GM23338 (cell line): Measurements from ENCODE around the gene SNX9. TPM values are rescaled to one million over a fixed set of nuclear protein-coding genes. Genes with fewer than 3 reads are reported as not detected.

ENCODE experiments used
- ATAC-seq: fragments of 200-7000 bp; cut with Tn5 transposase; 3 replicates; pipeline ENCODE4 v1.9.1; 2020
- DNase-seq: peaks from one replicate; pipeline ENCODE4 v3.0.0-alpha.2; 2015; ENCODE audit warnings: low spot score
- H2AFZ ChIP-seq: fragments of 200-600 bp; sonication (generic); 2 replicates; pipeline ENCODE4 v1.8.0; 2016; ENCODE audit warnings: antibody characterized with exemption, mild to moderate bottlenecking, moderate library complexity
- H3F3A ChIP-seq: fragments of 200-600 bp; sonication (generic); replicated peaks from 2 replicates; pipeline ENCODE4 v1.8.0; 2017; ENCODE audit warnings: antibody characterized with exemption, mixed run types, low read depth
- H3K27ac ChIP-seq: fragments of 200-600 bp; sonication (generic); 2 replicates; pipeline ENCODE4 v1.6.1; 2016; ENCODE audit warnings: low read depth
- H3K27me3 ChIP-seq: fragments of 200-600 bp; sonication (generic); 2 replicates; pipeline ENCODE4 v1.8.0; 2016; ENCODE audit warnings: mild to moderate bottlenecking, mixed run types, moderate library complexity; ENCODE audit not compliant: insufficient read depth
- H3K36me3 ChIP-seq: fragments of 200-600 bp; sonication (generic); 2 replicates; pipeline ENCODE4 v1.8.0; 2016; ENCODE audit warnings: mild to moderate bottlenecking; ENCODE audit not compliant: insufficient read depth
- H3K4me1 ChIP-seq: fragments of 200-600 bp; sonication (generic); 2 replicates; pipeline ENCODE4 v1.8.0; 2016; ENCODE audit warnings: mild to moderate bottlenecking, moderate library complexity; ENCODE audit not compliant: insufficient read depth
- H3K4me2 ChIP-seq: fragments of 200-600 bp; sonication (generic); 2 replicates; pipeline ENCODE4 v1.7.1; 2017; ENCODE audit warnings: mixed run types
- H3K4me3 ChIP-seq: fragments of 200-600 bp; sonication (generic); 2 replicates; pipeline ENCODE4 v1.6.1; 2016; ENCODE audit warnings: mixed run types
- H3K79me2 ChIP-seq: fragments of 200-600 bp; sonication (generic); replicated peaks from 2 replicates; pipeline ENCODE4 v1.8.0; 2017; ENCODE audit warnings: mild to moderate bottlenecking; ENCODE audit not compliant: insufficient read depth
- H3K9me2 ChIP-seq: fragments of 200-600 bp; sonication (generic); 2 replicates; pipeline ENCODE4 v1.8.0; 2017; ENCODE audit not compliant: insufficient read depth
- H4K20me1 ChIP-seq: fragments of 200-600 bp; sonication (generic); replicated peaks from 2 replicates; pipeline ENCODE4 v1.8.0; 2017; ENCODE audit warnings: mild to moderate bottlenecking; ENCODE audit not compliant: insufficient read depth
- H3K27ac Mint-ChIP-seq: 2 replicates; pipeline ENCODE4 v1.8.0; 2020; ENCODE audit warnings: inconsistent platforms, mild to moderate bottlenecking, moderate library complexity, mixed read lengths
- H3K27me3 Mint-ChIP-seq: 3 replicates; pipeline ENCODE4 v1.8.0; 2022; ENCODE audit warnings: low read depth, mild to moderate bottlenecking, moderate library complexity, mixed read lengths, inconsistent platforms; ENCODE audit not compliant: insufficient read depth, poor library complexity
- H3K36me3 Mint-ChIP-seq: 3 replicates; pipeline ENCODE4 v1.8.0; 2021; ENCODE audit warnings: low read depth, mild to moderate bottlenecking, inconsistent platforms, moderate library complexity, mixed read lengths
- H3K4me1 Mint-ChIP-seq: 3 replicates; pipeline ENCODE4 v1.8.0; 2020; ENCODE audit warnings: mild to moderate bottlenecking, inconsistent platforms, mixed read lengths
- H3K4me3 Mint-ChIP-seq: 3 replicates; pipeline ENCODE4 v1.8.0; 2021; ENCODE audit warnings: moderate library complexity, mild to moderate bottlenecking, inconsistent platforms, mixed read lengths
- H3K9me3 Mint-ChIP-seq: 3 replicates; pipeline ENCODE4 v1.8.0; 2020; ENCODE audit warnings: moderate library complexity, mild to moderate bottlenecking, inconsistent platforms, mixed read lengths
- CREB1 ChIP-seq: fragments of 250-450 bp; sonication (Bioruptor Pico); IDR thresholded peaks from 2 replicates; pipeline ENCODE4 v1.5.0; 2020; ENCODE audit warnings: low read depth, mild to moderate bottlenecking, moderate library complexity
- EZH2 ChIP-seq: fragments of 200-600 bp; sonication (generic); IDR thresholded peaks from one replicate; pipeline ENCODE4 v1.8.0; 2017; ENCODE audit warnings: antibody characterized with exemption, mild to moderate bottlenecking, low read depth; ENCODE audit not compliant: unreplicated experiment
- EZH2phosphoT487 ChIP-seq: fragments of 200-600 bp; sonication (generic); IDR thresholded peaks from one replicate; pipeline ENCODE4 v1.8.1; 2018; ENCODE audit warnings: antibody characterized with exemption; ENCODE audit not compliant: unreplicated experiment
- JUNB ChIP-seq: IDR thresholded peaks from one replicate; pipeline ENCODE4 v1.6.1; 2016; ENCODE audit warnings: antibody characterized with exemption; ENCODE audit not compliant: unreplicated experiment
- NANOG ChIP-seq: IDR thresholded peaks from 2 replicates; pipeline ENCODE4 v1.6.1; 2016; ENCODE audit warnings: antibody characterized with exemption, borderline replicate concordance
- POLR2AphosphoS5 ChIP-seq: IDR thresholded peaks from 2 replicates; pipeline ENCODE4 v1.6.1; 2016; ENCODE audit warnings: antibody characterized with exemption, low read depth
- REST ChIP-seq: IDR thresholded peaks from one replicate; pipeline ENCODE4 v1.6.1; 2018; ENCODE audit warnings: antibody characterized with exemption; ENCODE audit not compliant: unreplicated experiment
- STAT1 ChIP-seq: IDR thresholded peaks from one replicate; pipeline ENCODE4 v1.6.1; 2016; ENCODE audit warnings: antibody characterized with exemption; ENCODE audit not compliant: unreplicated experiment
- ZNF114 ChIP-seq: fragments of 250-450 bp; sonication (Bioruptor Pico); IDR thresholded peaks from 2 replicates; pipeline ENCODE4 v1.5.0; 2020; ENCODE audit warnings: mild to moderate bottlenecking, moderate library complexity
- ZNF331 ChIP-seq: fragments of 250-450 bp; sonication (Bioruptor Pico); IDR thresholded peaks from 2 replicates; pipeline ENCODE4 v1.5.0; 2020; ENCODE audit warnings: low read depth, mild to moderate bottlenecking, moderate library complexity
- ZNF462 ChIP-seq: fragments of 250-450 bp; sonication (Bioruptor Pico); IDR thresholded peaks from 2 replicates; pipeline ENCODE4 v1.5.0; 2020; ENCODE audit warnings: mild to moderate bottlenecking, moderate library complexity
- polyA plus RNA-seq: library from polyadenylated mRNA; unstranded; fragments of >200 nt; fragmentation: Nextera tagmentation; extraction: Ambion mirVana; gene quantifications from 2 replicates; pipeline ENCODE4 v1.2.1, GENCODE V29; 2016
- total RNA-seq: library from RNA; depleted of rRNA; stranded (reverse); fragments of >200 nt; shearing (Covaris generic); gene quantifications from 2 replicates; pipeline ENCODE4 v1.2.3, GENCODE V29; 2014
- TF ChIP-seq, protein P1 (sequence below): IDR thresholded peaks from 2 replicates; pipeline ENCODE4 v1.6.1; 2016; ENCODE audit warnings: antibody characterized with exemption
- TF ChIP-seq, protein P2 (sequence below), 2 experiments: fragments of 200-600 bp in 1 of 2; sonication (generic) in 1 of 2; conservative IDR thresholded peaks; 2 replicates each; pipeline versions ENCODE4 v1.5.1 to v1.6.1; 2016 to 2017; ENCODE audit warnings: antibody characterized with exemption in 2 of 2, low read depth in 2 of 2, mild to moderate bottlenecking in 2 of 2, moderate library complexity in 1 of 2

Gene SNX9
- total and polyA plus RNA-seq, 2 experiments from 2014 or later = 18.4 to 23.3 TPM

DNA sequence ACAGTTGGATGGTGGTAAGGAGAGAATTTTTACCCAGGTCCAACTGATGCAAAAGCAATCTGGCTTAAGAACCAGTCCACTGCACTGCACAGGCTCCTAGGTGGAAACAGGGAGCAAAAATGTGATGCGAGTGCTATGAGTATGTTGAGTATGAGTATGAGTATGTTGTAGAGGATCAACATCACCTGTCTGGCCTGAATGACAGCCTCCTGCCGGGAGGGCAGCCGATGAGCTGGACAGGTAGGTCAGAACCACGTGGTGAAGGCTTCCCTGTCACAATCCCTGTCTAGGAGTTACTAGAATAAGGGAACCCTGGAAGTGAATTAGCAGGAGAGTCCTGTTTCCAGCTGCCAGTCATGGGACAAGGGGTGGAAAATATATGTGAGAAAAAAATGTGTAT lies 44.3 kb upstream of the SNX9 start:
- H3K27me3 ChIP-seq = no peaks in the 10 kb centered on the region

More for the DNA sequence above, 44.3 kb upstream of the SNX9 start:
- H3K4me3 Mint-ChIP-seq = no peak overlapping the region
- Histone ChIP-seq H3K79me2 (no peaks in the 10 kb centered on the region), H3K4me2 (no peak overlapping the region), H3K9me2 (peaks cover 5% of the 10 kb centered on the region; the same call in 1 of the 2 replicates), H3K27ac (no peak overlapping the region), H2AFZ (no peak overlapping the region), H3F3A (no peaks in the 10 kb centered on the region), H3K36me3 (no peaks in the 10 kb centered on the region), H3K4me1 (no peaks in the 10 kb centered on the region), H4K20me1 (no peaks in the 10 kb centered on the region), H3K4me3 (no peak overlapping the region)
- ATAC-seq = no peak
- H3K9me3 Mint-ChIP-seq = peaks cover 13% of the 10 kb centered on the region
- peaks cover 10% of the 10 kb centered on the region for H3K36me3 Mint-ChIP-seq
- H3K4me1 Mint-ChIP-seq = peaks cover 3% of the 10 kb centered on the region
- H3K27ac Mint-ChIP-seq = no peak overlapping the region
- TF ChIP-seq, protein P1, sequence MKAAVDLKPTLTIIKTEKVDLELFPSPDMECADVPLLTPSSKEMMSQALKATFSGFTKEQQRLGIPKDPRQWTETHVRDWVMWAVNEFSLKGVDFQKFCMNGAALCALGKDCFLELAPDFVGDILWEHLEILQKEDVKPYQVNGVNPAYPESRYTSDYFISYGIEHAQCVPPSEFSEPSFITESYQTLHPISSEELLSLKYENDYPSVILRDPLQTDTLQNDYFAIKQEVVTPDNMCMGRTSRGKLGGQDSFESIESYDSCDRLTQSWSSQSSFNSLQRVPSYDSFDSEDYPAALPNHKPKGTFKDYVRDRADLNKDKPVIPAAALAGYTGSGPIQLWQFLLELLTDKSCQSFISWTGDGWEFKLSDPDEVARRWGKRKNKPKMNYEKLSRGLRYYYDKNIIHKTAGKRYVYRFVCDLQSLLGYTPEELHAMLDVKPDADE = no peak
- TF ChIP-seq REST (no peak), NANOG (no peak), STAT1 (no peak), JUNB (no peak), ZNF462 (no peak), CREB1 (CRISPR knock-in tag) (no peak), EZH2phosphoT487 (no peak), ZNF331 (CRISPR knock-in tag) (no peak), ZNF114 (CRISPR knock-in tag) (no peak), POLR2AphosphoS5 (no peak), EZH2 (no peak)
- TF ChIP-seq, protein P2, sequence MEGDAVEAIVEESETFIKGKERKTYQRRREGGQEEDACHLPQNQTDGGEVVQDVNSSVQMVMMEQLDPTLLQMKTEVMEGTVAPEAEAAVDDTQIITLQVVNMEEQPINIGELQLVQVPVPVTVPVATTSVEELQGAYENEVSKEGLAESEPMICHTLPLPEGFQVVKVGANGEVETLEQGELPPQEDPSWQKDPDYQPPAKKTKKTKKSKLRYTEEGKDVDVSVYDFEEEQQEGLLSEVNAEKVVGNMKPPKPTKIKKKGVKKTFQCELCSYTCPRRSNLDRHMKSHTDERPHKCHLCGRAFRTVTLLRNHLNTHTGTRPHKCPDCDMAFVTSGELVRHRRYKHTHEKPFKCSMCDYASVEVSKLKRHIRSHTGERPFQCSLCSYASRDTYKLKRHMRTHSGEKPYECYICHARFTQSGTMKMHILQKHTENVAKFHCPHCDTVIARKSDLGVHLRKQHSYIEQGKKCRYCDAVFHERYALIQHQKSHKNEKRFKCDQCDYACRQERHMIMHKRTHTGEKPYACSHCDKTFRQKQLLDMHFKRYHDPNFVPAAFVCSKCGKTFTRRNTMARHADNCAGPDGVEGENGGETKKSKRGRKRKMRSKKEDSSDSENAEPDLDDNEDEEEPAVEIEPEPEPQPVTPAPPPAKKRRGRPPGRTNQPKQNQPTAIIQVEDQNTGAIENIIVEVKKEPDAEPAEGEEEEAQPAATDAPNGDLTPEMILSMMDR (conservative IDR thresholded peaks at IDR 0.05; ENCODE audit: low read depth in 2 of 2) = no peak
- DNase-seq = no peak
- H3K27me3 Mint-ChIP-seq = peaks cover 8% of the 10 kb centered on the region
